Liver (tissue), 3 donors: Measurements from ENCODE around the gene KLF5.

Experiments
- FOXA1 ChIP-seq: IDR thresholded peaks from 2 replicates; pipeline ENCODE4 v1.6.1; 2016; ENCODE audit warnings: antibody characterized with exemption
- FOXA2 ChIP-seq: IDR thresholded peaks from 2 replicates; pipeline ENCODE4 v1.6.1; 2016; ENCODE audit warnings: antibody characterized with exemption
- GABPA ChIP-seq, 2 donors: IDR thresholded peaks in 1 of 2; conservative IDR thresholded peaks in 1 of 2; 2 replicates each; pipeline ENCODE4 v1.6.1; 2016; ENCODE audit warnings: antibody characterized with exemption in 2 of 2, mild to moderate bottlenecking in 1 of 2, moderate library complexity in 1 of 2
- JUND ChIP-seq, 2 donors: IDR thresholded peaks; 2 replicates each; pipeline ENCODE4 v1.6.1; 2016; ENCODE audit warnings: antibody characterized with exemption in 2 of 2
- NR2F2 ChIP-seq: IDR thresholded peaks from 2 replicates; pipeline ENCODE4 v1.6.1; 2016; ENCODE audit warnings: antibody characterized with exemption
- SP1 ChIP-seq: IDR thresholded peaks from 2 replicates; pipeline ENCODE4 v1.6.1; 2018; ENCODE audit warnings: antibody characterized with exemption, mild to moderate bottlenecking
- TF ChIP-seq, protein P1 (sequence below): fragments of 150-350 bp; IDR thresholded peaks from 2 replicates; pipeline ENCODE4 v1.5.1; 2017; ENCODE audit warnings: improper control_type of control experiment, low read depth, low read length; ENCODE audit not compliant: missing input control
- TF ChIP-seq, protein P2 (sequence below): IDR thresholded peaks from 2 replicates; pipeline ENCODE4 v1.6.1; 2016; ENCODE audit warnings: antibody characterized with exemption
- TF ChIP-seq, protein P3 (sequence below): IDR thresholded peaks from 2 replicates; pipeline ENCODE4 v1.6.1; 2016; ENCODE audit warnings: antibody characterized with exemption
- donor health status: healthy.
- donor health status: healthy.

DNA sequence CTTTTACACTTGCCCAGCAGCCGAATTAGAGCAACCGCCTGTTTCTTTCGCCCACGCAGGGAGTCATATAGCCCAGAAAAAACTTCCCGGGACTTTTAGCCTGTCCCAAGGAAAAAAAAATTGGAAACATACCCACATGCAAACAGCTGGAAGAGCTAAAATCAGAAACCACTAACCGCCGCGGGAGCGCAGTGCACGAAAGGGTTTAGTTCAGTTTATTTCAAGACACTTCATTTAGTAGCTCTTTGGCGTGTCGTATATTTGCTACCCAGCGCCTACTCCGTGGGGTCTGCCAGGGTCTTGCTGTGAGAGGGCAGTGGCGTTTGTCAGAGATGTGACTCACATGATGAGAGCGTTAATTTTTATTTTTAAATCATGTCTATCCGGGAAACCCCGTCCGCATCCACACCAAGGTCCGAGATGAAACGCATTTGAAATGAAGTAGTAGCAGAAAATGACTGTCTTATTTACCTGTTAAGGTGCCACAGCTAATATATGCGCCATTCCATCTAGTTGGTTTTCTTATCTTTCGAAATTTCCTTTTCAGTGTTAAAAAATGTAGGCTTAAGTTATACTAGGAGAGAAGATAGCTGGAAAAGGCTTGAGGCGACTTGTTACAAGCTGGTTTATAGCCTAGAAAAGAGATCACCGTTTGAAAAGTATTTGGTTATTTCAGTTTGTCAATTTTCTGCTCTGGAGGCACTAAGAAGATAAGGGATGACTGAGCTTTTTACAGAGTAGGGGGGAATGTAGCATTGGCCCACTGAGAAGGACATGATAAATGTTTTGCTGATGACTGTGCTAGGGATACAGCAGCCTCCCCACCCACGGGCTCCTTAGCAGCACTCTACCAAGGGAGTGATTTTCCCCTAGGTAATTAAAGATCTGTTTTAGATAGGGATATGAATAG is 1.7 kb downstream of the KLF5 start:
- TF ChIP-seq, protein P1, sequence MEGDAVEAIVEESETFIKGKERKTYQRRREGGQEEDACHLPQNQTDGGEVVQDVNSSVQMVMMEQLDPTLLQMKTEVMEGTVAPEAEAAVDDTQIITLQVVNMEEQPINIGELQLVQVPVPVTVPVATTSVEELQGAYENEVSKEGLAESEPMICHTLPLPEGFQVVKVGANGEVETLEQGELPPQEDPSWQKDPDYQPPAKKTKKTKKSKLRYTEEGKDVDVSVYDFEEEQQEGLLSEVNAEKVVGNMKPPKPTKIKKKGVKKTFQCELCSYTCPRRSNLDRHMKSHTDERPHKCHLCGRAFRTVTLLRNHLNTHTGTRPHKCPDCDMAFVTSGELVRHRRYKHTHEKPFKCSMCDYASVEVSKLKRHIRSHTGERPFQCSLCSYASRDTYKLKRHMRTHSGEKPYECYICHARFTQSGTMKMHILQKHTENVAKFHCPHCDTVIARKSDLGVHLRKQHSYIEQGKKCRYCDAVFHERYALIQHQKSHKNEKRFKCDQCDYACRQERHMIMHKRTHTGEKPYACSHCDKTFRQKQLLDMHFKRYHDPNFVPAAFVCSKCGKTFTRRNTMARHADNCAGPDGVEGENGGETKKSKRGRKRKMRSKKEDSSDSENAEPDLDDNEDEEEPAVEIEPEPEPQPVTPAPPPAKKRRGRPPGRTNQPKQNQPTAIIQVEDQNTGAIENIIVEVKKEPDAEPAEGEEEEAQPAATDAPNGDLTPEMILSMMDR, result no peak
- TF ChIP-seq, protein P2, sequence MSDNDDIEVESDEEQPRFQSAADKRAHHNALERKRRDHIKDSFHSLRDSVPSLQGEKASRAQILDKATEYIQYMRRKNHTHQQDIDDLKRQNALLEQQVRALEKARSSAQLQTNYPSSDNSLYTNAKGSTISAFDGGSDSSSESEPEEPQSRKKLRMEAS, result no peak
- TF ChIP-seq JUND (IDR thresholded peaks at IDR 0.05) (no peak), SP1 (no peak), FOXA1 (no peak), GABPA (IDR thresholded peaks at IDR 0.05 in 1 of 2, conservative IDR thresholded peaks at IDR 0.05 in 1 of 2) (no peak), NR2F2 (no peak), FOXA2 (no peak)
- TF ChIP-seq, protein P3, sequence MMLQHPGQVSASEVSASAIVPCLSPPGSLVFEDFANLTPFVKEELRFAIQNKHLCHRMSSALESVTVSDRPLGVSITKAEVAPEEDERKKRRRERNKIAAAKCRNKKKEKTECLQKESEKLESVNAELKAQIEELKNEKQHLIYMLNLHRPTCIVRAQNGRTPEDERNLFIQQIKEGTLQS, result no peak
